NCI-H1930 (cell line): ENCODE data around the gene SERGEF.
"Not testable (repeated sequence)": the region's sequence is repeated elsewhere in the genome, so short reads cannot be mapped to it uniquely, and the experiment has no call there.

Experiments used
- DNase-seq, 2 experiments: peaks; one replicate each; lab custom pipeline; 2025; lab: John Stamatoyannopoulos, UW

The SERGEF gene

GRCh38 chr11:18000128-18000527, 12.7 kb downstream of the SERGEF start:
- DNase-seq = not testable (repeated sequence)

GRCh38 chr11:17992916-17993315, 19.9 kb downstream of the SERGEF start:
- no peak for DNase-seq

- DNase-seq = peak; percentile 21 to 35
Measured at GRCh38 chr11:17991783-17992433, 20.9 kb downstream of the SERGEF start.

GRCh38 chr11:17989306-17989705, 23.5 kb downstream of the SERGEF start:
- DNase-seq = no peak

- DNase-seq = peak in 1 of 2 experiments; percentile 7
Measured at GRCh38 chr11:17988465-17988864, 24.4 kb downstream of the SERGEF start.

- DNase-seq = no peak
Measured at GRCh38 chr11:17987826-17988225, 25.0 kb downstream of the SERGEF start.

GRCh38 chr11:17986711-17987220, 26.1 kb downstream of the SERGEF start:
- DNase-seq = no peak

- DNase-seq = no peak
Measured at GRCh38 chr11:17986007-17986710, 26.7 kb downstream of the SERGEF start.

- no peak for DNase-seq
Measured at GRCh38 chr11:17985517-17985916, 27.3 kb downstream of the SERGEF start.

GRCh38 chr11:17983569-17983968, 29.3 kb downstream of the SERGEF start:
- DNase-seq = no peak

- peak; percentile 17 to 35 for DNase-seq
Measured at GRCh38 chr11:17979770-17980371, 33.0 kb downstream of the SERGEF start.

GRCh38 chr11:17978553-17979287, 34.1 kb downstream of the SERGEF start:
- peak in 1 of 2 experiments; percentile 30 for DNase-seq

GRCh38 chr11:17976651-17977050, 36.2 kb downstream of the SERGEF start:
- no peak for DNase-seq

GRCh38 chr11:17974246-17974645, 38.6 kb downstream of the SERGEF start:
- DNase-seq = no peak

GRCh38 chr11:17972987-17973386, 39.9 kb downstream of the SERGEF start:
- DNase-seq = peak; percentile 13 to 22

GRCh38 chr11:17968206-17968605, 44.6 kb downstream of the SERGEF start:
- no peak for DNase-seq

- no peak for DNase-seq
Measured at GRCh38 chr11:17967661-17968060, 45.2 kb downstream of the SERGEF start.

GRCh38 chr11:17960091-17960490, 52.8 kb downstream of the SERGEF start:
- no peak for DNase-seq

GRCh38 chr11:17958446-17958845, 54.4 kb downstream of the SERGEF start:
- DNase-seq = no peak

- DNase-seq = no peak
Measured at GRCh38 chr11:17954395-17955252, 58.2 kb downstream of the SERGEF start.

- no peak for DNase-seq
Measured at GRCh38 chr11:17952487-17952886, 60.4 kb downstream of the SERGEF start.
